ENCODE measurements around the gene SH3GLB1.
"Not testable (repeated sequence)": the region's sequence is repeated elsewhere in the genome, so short reads cannot be mapped to it uniquely, and the experiment has no call there.

The SH3GLB1 gene

DNA sequence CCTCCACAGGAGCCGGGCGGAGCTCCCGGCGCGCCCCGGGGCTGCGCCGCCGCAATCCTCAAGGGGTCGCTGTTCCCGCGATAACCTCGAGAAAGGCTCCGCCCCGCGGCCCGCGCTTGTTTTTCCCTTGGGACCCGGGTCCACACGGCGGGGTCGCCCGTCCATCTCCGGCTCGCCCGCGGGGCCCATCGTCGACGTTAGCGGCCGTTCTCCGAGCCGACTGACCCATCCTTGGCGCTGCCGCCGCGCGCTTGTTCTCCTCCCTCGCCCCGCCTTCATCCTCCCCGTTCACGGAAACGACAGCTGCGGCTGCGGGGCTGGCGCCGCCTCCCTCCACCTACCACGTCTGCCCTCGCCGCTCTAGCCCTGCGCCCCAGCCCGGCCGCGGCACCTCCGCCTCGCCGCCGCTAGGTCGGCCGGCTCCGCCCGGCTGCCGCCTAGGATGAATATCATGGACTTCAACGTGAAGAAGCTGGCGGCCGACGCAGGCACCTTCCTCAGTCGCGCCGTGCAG is at the start of gene SH3GLB1:
TSS of gene SH3GLB1 (plus strand) at position 119 of the 514 bp plus-strand sequence. CDS start at position 443, 324 bp downstream.
- DNase-seq, result peak; percentile 88

DNA sequence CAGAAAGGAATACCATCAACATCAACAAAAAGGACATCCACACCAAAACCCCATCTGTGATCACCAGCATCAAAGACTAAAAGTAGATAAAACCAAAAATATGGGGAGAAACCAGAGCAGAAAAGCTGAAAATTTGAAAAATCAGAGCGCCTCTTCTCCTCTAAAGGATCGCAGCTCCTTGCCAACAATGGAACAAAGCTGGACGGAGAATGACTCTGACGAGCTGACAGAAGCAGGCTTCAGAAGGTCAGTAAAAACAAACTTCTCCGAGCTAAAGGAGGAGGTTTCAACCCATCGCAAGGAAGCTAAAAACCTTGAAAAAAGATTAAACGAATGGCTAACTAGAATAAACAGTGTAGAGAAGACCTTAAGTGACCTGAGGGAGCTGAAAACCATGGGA is 46.0 kb upstream of the SH3GLB1 start:
- not testable (repeated sequence) for DNase-seq

DNA sequence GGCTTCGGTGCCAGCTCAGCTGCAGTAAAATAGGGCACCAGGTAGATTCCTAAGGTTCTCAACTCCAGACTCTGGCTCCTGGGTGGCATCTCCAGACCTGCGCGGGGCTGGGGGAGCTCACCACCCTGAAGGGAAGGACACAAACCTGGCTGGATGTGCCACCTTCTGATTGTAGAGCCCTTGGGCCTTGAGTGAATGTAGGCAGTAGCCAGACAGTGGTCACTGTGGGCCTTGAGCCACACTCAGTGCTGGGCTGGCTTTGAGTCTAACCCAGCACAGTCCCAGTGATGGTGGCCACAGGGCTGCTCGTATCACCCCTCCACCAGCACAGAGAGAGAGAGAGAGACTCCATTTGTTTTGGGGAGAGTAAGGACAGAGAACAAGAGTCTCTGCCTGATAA is 38.0 kb upstream of the SH3GLB1 start:
- DNase-seq, result no peak

DNA sequence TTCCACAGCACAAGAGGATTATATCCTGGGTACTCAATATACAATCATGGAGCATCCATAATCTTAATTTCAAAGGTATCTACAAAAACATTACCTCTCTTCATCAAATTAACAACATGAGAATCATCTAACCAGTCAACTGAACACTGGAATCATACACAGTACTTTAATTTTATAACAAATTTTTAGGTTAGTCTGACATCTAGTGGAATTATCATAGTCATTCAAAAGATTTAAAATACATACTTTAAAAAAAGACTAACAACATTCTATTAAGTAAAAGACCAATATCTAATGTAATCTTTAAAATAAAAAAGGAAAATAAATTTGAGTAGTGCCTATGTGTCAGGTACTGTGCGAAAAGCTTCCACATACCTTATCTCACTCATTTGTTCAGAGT is 16.8 kb upstream of the SH3GLB1 start:
- peak; percentile 30 for DNase-seq

DNA sequence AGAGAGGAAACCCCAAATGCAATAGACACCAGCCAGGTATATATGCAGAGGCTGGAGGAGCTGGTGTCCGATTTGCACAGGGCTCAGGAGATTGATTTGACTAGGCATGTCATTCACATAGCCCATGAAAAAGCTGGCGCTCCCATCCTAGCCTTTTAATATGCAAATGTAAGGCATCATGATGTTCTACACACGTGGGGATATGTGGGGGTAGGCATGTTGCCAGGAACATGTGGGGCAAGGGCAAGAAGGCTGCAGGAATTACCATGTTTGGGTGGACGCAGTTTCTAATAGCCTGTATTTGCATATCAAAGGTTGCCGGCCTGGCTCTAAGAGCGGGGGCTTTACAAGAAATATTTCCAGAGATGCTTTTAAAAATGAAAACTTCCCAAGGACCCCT is 11.7 kb upstream of the SH3GLB1 start:
- no peak for DNase-seq

DNA sequence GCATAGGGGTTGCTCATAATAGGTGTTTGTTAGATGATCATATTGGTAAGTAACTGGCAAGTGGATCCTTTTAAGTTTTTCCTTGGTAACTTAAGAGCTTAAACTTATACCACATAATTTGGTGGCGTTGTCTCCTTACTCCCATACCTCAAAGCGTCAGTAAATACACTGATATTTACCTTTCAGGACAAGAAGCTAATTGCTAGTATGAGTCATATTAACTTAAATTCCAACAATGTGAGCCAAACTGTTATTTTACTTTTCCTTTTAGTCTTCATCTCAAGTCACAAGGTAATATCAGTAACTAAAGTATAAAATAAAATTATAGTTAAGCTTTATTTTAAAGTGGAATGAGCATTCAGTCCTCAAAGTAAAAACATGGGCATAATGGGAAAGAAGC is 9.0 kb upstream of the SH3GLB1 start:
- DNase-seq, result no peak

DNA sequence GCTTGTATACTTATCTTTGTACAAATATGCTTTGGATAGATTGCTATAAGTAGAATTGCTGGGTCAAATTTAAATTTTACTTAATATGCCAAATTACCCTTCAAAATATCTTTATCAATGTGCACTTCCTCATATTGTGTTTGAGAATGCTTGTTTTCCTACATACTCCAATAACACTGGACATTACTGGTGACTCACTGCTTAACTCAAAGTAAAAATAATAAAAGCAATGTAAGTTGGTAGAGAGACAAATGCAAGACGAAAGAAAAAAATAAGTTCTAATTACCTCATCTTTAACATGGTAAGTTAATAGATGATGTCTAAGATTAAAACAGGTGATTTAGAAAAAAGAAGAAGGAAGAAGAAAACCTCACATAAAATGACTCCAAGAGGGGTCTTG is 7.9 kb upstream of the SH3GLB1 start:
- DNase-seq, result no peak

DNA sequence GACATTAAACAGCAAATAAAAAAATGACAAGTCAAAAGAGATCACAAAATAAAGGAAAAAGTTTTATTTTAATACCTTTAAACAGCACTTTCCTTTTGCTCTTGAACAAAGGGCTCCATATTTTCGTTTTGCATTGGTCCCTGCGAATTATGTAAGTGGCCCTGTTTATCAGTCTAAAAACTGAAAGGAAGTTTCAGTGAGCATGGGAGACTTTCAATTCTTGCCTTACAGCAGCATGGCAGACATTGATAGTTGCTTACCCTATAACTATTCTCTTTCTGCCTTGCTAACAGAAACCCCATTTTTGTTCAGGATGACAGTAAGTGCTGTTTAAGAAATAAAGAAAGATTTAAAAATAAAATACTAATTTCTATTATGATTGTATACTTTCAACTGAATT is 5.2 kb upstream of the SH3GLB1 start:
- no peak for DNase-seq

DNA sequence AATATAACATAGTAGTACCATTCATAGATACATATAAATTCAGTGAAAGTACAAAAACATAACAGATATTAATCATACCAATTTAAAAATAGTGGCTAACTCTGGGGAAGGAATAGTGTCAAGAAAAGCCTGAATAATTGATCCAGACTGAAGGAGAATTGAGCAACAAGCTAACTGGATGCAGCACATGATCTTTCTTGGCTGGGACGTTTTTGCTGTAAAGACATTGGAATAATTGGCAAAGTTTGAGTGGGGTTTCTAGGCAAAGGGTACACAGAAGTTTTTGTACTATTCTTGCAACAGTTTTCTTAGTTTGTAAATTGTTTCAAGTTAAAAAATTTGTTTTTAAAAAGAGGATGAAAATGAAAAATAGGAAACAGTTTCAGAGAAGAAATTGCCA is 2.6 kb upstream of the SH3GLB1 start:
- DNase-seq, result no peak

DNA sequence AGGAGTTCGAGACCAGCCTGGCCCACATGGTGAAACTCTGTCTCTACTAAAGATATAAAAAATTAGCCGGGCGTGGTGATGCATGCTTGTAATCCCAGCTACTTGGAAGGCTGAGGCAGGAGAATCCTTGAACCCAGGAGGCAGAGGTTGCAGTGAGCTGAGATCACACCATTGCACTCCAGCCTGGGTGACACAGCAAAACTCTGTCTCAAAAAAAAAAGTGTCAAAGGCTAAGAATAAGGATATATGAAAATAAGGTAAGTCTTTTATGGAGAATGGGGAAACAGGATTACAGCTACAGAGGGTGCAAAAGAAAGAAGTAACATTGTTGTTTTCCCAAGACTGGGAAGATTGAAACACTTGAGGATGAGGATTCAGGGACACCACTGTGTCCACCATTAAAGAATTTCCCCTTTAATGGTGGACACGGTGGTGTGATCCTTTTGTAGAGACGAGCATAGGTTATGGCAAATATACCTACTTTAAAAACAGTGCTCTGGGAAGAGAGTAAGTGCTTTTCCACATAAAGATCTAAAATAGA is 1.4 kb upstream of the SH3GLB1 start:
- DNase-seq, result peak; percentile 14

DNA sequence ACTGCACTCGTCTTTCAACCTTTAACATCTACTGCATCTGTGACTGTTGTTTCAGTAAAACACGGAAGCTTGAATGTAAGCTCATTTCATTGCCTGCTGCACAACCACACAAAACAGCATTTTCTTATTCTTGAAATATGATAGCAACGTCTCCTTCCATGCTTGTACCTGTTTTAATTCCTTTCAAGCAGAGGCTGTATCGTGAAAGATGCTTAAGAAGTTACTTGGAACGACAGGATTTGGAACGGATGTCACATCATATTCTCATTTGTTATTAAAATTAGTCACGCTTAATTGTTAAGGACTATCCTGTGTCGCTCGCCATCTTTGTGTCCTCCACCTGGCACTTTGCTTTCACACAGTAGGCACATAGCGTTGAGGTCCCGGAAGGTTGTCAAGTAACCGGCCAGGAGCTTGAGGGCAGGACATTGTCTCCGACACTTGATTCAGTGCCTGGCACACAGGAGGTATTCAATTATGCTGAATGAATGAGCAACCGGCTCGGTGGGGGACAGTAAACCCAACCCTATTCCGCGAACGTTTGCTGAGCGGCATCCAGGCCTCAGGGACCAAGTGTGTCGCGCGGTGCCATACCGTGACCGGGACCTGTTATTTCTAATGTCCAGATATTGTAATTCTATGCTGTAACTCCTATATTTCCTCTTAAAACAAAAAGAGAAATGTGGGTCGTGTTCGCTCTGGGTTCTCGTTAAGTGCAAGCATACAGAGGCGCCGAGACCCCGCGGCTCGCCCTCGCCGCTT is 499 bp upstream of the SH3GLB1 start:
- peak; percentile 77 for DNase-seq

DNA sequence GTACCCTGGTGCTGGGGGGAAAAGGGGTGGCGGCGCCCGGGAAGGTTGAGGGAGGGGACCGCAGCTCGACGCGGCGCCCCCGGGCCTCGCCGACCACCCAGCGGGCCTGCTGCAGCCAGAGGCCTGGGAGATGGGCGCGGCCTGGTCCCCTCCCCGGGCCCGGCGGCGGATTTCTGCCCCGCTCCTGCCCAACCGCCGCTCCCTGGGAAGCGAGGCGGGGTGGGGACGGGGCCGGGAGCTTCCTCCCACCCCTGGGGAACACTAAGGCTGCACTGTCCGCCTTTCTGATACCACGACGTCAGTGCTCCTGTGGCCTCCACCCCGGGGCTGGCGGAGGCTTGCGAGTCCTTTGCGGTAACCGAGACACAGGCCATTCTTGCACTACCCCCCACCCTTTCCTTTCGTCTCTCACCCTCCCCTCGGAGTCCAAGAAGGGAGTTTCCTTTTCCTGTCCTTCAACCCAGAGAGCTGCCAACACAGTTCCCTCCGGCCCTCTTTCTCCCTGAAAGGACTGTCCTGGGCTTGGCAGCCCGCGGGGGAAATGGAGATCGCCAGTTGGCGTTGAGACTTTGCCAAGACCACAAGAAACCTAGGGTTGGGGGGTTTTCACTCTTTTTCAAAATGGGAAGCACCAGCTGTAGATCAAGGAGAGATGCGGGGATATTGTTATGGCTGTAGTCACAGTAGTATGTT is 742 bp downstream of the SH3GLB1 start:
- DNase-seq, result peak; percentile 65

DNA sequence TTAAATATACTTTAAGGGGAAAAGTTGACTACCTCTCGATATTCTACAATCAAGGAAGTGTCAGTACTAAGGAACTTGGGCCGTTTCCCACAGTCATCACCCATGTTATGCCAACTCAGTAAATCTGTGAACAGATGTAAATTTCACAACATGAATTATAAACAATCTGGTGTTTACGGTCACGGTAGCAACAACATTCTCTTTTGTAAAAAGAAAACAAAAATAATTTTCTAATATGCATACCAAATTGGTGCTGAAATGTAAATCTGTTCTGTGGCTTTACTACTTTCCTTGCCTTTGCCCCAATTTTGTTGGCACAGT is 1.2 kb downstream of the SH3GLB1 start:
- DNase-seq, result no peak

DNA sequence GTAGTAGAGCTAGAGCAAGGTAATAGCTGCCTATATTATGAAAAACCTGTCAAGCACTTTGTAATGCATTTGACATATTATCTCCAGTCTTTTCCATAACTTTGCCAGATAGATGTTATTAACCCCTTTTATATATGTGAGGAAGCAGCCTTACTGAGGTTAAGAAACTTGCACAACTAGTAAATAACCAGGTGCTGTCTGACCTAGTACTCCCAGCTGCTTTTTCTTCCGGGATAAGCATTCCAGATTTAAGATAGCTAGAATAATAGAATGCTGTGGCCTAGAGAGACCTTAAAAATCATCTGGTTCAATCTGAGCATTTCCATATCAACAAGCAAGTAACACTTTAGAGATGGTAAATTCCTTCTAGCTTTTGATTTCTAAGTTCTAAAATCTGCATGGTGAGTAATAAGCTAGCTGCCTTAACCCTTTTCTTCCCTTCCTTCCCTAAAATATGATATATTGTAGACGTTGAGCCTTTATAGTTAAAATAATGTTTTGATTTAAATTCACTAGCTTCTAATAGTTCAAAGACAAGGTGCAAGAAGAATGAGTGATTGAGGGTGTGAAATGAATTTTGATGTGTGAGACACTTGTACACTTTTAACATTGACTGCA is 1.8 kb downstream of the SH3GLB1 start:
- DNase-seq, result no peak

DNA sequence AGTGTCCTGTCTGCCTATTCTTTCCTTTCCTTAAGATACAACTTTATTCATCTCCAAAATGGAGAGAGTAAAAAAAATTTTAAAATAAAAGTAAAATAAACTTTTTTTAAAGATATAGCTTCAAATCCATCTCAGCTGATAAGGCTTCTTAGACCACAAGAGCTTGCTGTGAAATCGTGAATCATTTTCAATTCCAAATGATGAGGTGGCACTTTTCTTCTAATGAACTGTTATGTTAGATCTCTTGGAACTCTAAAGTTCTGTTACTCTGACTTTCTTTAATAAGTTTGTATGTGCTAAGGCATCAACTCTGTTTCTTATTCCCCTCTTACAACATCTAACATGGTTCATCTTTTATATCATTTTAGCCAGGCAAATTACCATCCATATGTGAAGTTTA is 4.5 kb downstream of the SH3GLB1 start:
- DNase-seq, result peak; percentile 49

DNA sequence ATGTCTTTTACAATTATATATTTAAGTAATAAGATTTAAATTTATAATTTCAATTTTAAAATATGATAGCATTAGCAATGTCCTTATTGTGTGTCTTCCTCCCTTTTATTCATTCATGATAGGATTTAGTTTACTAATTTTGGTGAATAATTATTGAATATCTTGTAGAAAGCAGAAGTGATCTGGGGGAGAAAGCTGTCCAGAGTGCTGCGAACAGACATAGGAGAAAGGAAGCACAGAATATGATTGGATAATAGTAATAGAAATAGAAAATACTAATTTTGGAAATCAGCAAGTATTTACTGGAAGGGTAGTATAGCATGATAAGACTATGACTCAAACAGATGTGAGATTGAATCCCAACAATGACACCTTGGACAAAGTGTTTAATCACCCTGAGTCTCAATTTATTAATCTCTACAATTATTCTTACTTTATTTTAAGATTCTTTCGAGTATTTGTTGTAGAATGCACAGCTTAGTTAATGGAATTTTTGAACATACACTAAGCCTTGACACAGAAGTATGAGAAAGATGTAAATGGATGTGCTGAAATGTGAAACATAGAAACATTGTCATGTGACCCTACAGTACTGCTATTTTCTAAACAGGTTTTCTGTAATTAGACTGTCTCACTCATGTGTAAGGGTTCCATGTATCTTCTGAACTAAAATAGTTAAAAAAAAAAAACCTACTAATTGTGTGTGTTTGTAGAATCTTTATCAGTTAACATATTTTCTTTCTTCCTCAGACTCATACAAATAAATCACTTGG is 7.9 kb downstream of the SH3GLB1 start:
- no peak for DNase-seq

DNA sequence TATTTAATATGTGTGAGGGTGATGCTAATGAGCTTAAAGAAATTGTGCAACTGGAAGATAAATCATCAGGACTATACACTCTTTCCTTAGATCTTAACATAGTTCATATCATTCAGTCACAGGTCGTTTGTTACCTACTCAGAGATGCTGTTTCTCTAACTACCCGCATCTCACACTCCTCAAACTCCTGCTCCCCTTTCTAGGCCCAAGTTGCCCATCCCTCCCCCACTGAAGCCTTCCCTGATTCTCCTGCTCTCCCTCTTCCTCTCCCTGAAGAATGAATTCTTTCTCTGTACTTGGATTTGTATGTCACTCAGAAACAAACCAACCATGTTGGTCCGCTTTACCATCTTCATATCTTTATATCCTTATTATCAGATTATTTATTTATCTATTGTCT is 9.1 kb downstream of the SH3GLB1 start:
- DNase-seq, result no peak

DNA sequence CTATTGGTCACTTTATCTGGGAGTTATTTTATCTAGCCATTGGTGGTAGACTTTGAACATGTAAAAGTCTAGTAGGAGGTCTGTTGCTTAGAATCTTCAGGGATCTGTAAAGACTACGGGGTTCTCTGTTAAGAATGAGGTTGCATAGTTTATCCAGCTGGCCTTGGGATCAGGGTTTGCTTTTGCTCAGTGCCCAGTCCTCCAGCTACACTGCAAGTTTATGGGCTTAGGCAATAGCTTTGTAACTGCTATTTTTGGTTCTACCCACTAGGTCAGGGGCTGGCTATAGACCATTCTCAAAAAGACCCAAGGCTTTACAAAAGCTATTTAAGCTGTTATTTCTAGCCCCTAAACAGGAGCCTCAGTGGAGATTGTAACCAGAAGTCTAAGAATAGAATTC is 9.8 kb downstream of the SH3GLB1 start:
- DNase-seq, result no peak

DNA sequence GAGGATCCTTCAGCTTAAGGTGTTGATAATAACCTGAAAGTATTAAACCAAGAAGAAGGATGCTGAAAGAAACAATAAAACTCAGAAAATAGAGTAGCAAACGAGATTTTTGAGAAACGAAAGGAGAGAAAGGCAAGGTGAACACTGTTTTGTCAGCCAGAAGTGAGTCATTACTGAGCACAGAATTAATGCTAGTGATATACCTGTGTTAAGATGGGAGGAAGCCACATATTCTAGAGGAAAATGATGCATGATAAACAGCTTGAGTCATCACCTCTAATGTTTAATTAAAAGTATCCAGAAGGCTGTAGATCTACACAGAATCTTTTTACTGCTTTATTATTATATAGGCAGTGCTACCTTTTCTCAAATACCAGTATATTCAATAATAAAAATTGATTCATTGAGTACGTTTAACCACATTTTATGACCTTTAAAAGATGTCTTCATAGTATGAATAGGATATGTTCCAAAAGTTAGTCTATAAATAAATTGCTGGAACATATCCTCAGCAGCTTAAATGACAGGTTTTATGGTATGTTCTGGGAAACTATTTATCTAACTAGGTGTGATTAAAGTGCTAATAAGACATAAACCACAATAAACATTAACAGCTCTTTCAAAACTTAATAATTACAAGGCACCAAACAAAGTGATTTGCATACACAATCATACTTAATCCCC is 10.3 kb downstream of the SH3GLB1 start:
- no peak for DNase-seq

DNA sequence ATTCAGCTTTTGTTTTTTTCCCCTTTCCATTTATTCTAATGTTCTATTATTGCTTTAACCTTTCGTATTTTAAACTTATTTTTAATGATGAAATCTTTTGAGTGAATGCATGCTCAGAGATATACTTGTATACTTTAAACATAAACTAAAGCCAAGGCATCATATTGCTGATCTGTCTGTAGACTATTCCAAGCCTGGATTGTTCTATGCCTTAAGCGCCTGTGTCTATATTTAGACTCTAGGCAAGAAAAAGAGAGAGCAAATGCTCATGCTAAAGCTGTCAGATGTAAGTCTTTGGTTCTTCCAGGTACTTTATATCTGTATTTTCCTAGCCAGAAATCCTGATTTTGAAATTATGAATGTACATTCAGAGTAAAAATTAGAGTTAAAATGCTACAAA is 14.4 kb downstream of the SH3GLB1 start:
- DNase-seq, result no peak

DNA sequence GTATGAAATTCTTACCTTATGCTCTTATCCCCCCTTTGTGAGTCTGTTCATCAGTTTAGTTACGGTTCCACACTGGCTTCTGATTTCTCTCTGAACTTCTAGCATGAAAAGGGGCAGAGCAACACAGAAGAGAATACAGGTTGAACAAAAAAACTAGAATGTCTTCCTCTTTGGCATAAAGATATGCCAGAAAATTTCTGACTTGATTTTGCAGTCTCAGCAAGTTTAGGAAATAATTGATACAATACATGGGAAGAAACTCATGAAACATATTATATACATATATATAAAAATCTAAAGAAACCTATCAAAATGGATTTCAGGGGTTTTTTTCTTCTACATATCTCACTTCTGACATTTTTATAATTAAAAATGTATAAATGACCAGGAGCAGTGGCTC is 27.0 kb downstream of the SH3GLB1 start:
- no peak for DNase-seq

DNA sequence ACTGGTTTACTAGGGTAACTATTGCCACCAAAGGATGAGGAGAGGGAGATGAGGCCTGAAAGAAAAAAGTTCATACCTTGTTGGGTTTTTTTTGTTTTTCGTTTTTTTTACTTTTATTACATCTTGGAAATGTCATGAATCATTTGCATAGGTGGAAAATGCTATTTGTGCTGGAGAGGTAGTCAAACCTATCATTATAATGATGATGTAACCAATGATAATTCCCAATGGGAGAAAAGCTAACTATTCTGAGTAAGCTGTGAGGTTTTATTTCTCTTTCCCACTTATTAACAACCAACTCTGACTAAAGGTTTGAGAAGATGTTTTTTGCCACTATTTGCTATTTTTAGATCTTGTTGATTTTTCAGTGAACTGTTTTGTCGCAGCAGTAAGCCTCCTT is 29.0 kb downstream of the SH3GLB1 start:
- DNase-seq, result no peak
